ENCODE measurements around the gene RFLNA.

Gene RFLNA

DNA sequence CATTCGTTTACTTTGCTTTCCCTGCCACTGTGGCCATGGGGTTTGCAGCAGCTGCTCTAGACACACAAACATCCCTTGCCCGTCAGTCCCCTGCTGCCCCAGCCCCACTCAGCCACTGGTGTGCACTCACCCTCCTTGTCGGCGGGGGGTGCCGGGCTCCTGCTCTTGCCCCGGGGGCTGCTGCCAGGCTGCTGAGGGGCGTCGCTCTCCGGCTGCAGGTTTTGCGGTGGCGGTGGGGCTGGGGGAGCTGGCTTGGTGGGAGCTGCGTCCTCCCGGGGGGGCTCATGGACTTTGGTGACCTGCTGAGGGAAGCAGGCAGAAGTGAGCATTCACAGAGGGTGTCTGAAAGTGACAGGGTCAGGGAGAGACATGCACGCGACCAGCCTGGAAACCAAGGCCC is 67.1 kb downstream of the RFLNA start:
- peaks cover 15% of the 10 kb centered on the region for H3K4me1 ChIP-seq
- no peak overlapping the region for H3K4me3 ChIP-seq (ENCODE audit: low read depth, low read length)
- H3K9me3 ChIP-seq: no peaks in the 10 kb centered on the region
- H3K27me3 ChIP-seq: no peaks in the 10 kb centered on the region
- H3K36me3 ChIP-seq: peaks cover 38% of the 10 kb centered on the region
- TF ChIP-seq, protein P1, sequence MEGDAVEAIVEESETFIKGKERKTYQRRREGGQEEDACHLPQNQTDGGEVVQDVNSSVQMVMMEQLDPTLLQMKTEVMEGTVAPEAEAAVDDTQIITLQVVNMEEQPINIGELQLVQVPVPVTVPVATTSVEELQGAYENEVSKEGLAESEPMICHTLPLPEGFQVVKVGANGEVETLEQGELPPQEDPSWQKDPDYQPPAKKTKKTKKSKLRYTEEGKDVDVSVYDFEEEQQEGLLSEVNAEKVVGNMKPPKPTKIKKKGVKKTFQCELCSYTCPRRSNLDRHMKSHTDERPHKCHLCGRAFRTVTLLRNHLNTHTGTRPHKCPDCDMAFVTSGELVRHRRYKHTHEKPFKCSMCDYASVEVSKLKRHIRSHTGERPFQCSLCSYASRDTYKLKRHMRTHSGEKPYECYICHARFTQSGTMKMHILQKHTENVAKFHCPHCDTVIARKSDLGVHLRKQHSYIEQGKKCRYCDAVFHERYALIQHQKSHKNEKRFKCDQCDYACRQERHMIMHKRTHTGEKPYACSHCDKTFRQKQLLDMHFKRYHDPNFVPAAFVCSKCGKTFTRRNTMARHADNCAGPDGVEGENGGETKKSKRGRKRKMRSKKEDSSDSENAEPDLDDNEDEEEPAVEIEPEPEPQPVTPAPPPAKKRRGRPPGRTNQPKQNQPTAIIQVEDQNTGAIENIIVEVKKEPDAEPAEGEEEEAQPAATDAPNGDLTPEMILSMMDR (IDR thresholded peaks at IDR 0.05; ENCODE audit: low read depth, low read length): no peak
- no peak for DNase-seq

DNA sequence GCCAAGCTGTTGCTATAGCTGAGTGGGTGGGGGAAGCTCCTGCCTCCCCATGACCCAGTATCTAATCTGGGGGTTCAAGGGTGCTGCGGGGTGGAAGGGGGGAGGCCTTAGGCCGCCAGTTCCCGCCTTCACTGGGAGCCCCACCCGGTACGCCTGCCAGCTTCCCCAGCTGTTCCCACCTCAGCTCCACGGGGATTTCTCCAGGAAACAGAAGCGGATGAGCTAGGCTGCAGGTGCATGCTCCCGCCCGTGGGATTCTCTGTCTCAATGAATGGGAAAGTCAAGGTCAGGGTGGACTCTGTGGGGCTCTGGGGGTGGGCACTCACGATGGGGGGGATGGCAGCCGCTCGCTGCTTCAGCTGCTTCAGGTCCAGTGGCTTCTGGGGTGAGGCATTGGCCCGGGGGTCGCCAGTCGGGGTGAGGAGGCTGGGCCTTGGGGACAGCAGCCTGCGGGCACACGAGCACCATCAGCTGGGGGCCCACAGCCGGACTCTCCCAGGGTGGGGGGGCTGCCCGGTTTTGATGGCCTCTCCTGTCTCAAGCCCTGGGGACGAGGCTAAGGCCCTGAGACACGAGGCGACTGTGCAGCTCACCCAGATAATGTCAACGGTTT is 68.6 kb downstream of the RFLNA start:
- peaks cover 38% of the 10 kb centered on the region for H3K36me3 ChIP-seq
- H3K27me3 ChIP-seq: no peaks in the 10 kb centered on the region
- no peak for DNase-seq
- H3K4me1 ChIP-seq: peaks cover 15% of the 10 kb centered on the region
- H3K4me3 ChIP-seq (ENCODE audit: low read depth, low read length): no peak overlapping the region
- no peaks in the 10 kb centered on the region for H3K9me3 ChIP-seq
- TF ChIP-seq, protein P1 (IDR thresholded peaks at IDR 0.05; ENCODE audit: low read depth, low read length): no peak

DNA sequence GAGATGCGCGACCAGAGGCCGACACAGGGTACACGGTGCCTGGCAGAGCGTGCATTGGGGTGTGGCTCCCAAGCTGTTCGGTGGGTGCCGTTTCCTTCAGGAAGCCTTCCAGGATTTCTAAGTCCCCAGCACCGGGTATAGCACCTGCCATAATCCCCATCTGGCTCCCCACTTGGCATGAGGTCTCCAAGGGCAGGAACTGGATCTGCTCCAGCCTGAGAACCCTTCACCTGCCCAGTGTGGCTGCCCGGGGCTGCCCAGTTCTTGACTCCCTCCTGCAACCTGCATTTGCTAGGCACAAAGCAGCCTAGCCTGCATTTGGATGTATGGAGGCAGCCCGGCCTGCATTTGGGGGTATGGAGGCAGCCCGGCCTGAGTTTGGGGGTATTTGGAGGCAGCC is 69.7 kb downstream of the RFLNA start:
- no peak for DNase-seq
- Histone ChIP-seq H3K4me1 (peaks cover 11% of the 10 kb centered on the region), H3K4me3 (ENCODE audit: low read depth, low read length) (no peak overlapping the region), H3K36me3 (peaks cover 40% of the 10 kb centered on the region), H3K27me3 (no peaks in the 10 kb centered on the region), H3K9me3 (no peaks in the 10 kb centered on the region)
- TF ChIP-seq, protein P1 (IDR thresholded peaks at IDR 0.05; ENCODE audit: low read depth, low read length): no peak
